ENCODE results near the gene PPP1R14C.
"Not testable (repeated sequence)": the region's sequence is repeated elsewhere in the genome, so short reads cannot be mapped to it uniquely, and the experiment has no call there.

The PPP1R14C gene

DNA sequence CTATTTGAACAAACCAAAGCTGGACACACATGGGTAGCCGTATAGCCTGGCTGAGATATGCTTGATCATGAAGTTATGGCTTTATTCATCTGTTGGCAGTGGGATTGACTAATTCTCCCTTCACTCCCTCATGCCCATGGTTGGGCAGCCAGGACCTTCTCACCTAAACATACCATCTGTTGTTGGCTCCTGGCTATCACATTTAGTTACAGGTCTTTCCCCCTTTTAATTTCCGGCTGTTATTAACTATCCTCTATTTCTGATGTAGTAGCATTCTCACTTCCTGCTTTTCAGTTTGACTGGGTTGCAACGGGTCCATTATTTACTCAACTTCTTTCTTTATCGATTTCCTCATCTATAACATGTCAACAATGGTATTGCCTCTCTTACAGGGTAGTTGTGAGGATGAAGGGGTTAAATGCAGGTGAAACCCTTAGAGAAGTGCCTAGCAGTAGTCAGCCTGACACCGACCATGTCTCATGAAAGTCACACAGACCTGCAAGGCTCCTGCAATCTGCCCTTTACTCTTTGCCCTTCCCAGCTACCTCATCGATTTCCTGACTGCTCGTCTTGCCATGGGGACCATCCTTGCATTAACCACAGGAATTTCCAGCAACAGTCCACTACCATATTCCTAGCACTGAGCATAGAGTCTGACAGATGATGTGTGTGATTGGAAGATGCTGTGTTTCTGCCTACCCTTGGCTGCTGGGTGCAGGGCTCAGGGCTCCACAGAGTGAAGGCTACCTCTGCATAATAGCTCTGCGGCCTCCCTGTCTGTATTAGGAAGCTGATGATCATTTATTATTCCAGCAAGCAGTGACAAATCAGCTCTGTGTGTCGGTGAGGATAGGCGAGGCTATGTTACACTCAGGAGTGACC, 42.2 kb downstream of the PPP1R14C start:
- intact Hi-C loops (cut with DNase I) = no loop called here

DNA sequence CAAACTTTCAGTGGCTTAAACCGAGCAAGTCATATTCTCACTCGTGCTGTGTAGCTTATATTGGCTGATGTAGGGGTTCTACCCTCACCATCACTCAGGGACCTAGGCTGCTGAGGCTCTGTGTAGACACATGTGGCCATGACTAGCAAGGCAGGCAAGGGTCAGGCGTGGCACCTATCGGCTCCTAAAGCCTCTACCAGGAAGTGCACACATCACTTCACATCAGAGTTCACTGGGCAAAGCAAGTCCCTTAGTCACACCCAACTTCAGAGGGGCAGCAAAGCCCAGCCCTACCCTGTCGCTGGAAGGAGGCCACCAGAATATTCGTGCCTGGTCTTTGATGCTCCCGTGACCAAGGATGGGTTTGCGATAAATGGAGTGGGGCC, 42.9 kb downstream of the PPP1R14C start:
- intact Hi-C loops (cut with DNase I) = no loop called here
- no peak for DNase-seq

More for the DNA sequence above, 42.2 kb downstream of the PPP1R14C start:
- DNase-seq = no peak

DNA sequence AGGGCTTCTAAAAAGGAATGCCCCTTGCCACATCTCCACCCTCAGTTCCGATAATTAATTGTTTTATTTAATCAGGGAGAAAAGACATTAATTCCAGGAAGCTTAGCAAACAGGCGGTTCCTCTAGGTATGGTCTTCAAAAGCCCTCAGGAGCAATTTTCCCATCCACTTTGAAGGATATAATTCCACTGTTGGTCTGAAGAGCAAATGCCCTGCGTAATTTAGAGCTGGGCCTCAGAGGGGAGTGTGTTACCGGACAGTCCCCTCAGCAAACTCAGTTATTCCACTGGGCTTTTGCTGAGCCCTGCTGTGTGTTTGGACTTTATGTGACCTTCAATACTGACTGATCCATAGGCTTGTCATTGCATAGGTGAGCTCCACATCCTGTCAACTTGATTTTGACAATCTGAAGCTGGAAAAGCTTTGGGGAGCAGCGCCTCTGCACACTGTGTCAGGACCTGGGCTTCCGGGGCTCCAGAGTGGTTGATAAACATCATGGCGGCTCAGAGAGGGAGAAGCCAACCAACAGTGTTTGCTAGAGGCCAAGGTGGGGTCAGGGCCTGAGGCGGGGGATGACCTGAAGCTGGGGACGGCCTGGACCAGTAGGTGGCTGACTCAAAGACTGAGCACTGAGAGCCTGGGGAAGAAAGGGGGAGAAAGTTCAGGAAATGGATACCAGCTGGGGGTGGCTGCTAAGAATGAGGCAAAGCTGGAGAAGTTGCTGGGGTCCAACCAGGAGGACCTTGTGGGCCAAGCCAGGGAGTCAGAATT, 43.5 kb downstream of the PPP1R14C start:
- intact Hi-C loops (cut with DNase I) = no loop called here
- no peak for DNase-seq

DNA sequence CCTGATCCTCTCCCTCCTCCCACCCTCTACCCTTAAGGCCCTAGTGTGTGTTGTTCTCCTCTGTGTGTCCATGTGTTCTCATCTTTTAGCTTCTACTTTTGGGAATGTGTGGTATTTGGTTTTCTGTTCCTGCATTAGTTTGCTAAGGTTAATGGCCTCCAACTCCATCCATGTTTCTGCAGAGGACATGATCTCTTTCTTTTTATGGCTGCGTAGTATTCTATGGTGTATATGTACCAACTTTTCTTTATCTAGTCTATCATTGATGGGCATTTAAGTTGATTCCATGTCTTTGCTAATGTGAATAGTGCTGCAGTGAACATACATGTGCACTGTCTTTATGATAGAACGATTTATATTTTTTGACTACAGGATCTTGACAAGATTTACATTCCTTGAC, 44.6 kb downstream of the PPP1R14C start:
- intact Hi-C loops (cut with DNase I) = not testable (repeated sequence)

DNA sequence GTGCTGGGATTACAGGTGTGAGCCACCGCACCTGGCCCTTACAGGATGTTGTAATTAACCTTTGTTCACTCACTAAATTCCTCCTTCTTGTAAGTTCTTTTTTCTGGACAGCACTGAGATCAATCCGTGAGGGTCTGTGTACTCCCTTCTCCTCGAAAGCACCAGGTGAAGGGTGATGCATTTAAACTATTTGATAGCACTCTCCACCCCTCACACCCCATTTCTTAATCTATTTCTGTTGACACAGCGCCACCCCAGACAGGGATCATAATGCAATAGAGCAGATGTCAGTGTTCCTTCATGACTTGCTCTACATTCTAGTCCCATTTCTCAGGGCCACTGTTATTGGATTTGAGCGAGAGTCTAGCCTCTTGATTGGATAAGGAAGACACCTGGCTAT, 46.3 kb downstream of the PPP1R14C start:
- no peak for DNase-seq

More for the DNA sequence above, 44.6 kb downstream of the PPP1R14C start:
- DNase-seq = not testable (repeated sequence)

DNA sequence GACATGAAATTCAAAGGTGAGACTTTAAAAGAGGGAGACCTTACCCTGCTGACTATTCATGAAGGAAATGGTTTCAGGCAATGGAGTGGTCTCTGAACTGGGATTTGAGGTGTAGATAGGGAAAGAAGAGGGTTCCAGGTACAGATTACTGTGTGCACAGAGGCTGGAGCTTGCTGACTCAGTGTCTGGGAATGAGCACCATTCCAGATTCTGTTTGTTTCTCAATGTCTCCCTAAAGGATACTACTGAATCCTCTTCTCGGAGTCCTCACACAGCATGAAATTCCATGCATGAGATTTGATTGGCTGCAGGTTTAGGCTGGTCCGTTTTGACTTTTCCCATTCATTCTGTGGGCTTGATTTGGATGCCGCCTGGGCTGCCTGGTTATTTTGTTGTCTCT, 49.0 kb downstream of the PPP1R14C start:
- no peak for DNase-seq
- intact Hi-C loops (cut with DNase I) = no loop called here

More for the DNA sequence above, 46.3 kb downstream of the PPP1R14C start:
- intact Hi-C loops (cut with DNase I) = no loop called here

DNA sequence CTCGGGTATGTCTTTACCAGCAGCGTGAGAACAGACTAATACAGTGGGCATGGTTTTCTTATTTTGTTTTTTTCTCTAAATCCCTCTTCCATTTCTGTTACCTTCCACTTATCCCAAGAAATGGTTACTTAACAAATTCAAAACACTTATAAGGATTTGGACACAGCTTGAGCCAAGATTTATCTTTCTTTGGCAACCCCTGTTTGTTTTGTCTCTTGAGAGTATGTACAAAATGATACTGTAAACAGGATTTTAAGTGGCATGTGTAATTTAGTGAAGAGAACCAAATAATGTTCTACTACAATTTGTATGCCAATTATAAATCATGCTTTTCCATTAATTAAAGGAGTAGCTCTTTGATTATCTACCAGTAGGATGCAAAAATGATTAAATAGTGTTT, 51.4 kb downstream of the PPP1R14C start:
- intact Hi-C loops (cut with DNase I) = no loop called here
- DNase-seq = no peak

DNA sequence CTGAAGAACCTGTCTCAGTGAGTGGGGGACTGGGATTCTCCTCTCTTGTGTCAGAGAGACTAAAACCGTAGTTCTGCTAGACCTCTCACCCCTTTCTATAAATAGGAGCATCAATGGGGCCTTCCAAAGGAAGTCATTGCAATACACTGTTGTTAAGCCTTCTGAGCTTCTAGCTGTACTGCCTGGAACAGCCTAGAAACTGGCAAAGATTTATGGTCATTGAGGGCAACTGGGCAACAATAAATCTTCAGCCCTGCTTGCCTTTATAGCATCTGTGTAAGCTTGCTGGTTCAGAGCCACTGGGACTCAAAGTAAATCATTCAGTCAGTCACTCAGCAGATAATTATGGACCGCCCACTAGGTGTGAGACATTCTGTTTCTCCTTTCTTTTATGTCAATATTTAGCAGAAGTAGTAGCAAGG, 53.2 kb downstream of the PPP1R14C start:
- DNase-seq = no peak
- intact Hi-C loops (cut with DNase I) = no loop called here

DNA sequence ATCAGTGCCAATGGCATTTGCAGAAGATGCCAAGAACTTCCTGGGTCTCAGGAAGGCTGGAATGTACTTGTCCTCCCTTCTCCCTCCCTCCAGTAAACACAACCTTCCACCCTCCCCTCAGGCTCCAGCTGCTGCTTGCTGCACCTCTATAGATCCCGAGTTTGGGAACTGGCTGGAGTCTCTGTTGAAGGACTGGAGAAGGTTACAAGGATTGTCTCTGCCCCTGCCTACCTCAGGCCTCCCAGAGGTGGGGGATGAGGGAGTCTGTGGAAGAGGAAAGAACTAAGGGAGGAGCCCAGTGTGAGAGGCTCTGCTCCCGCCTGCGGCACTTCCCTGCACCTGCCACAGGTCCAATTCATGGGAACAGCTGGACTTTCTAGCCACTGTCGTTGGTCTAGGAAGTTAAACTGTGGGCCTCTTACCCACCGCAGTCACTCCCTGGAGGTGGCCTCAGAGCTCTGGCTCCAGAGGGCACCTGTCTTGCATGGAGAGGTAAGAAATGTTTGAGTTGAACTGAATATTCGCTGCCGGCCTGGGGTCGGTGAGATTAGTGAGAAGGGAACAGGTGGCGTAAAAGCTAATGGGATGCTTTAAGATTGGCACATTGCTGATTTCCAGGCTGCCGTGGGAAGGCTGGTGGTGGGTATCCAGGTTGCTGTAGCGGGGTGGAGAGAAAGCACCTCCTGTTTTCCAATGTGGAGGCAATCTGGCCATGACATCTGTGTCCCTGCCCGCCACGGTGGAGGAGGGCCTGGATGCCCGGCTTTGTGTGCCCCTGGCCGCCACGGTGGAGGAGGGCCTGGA, 54.3 kb downstream of the PPP1R14C start:
- intact Hi-C loops (cut with DNase I) = no loop called here
- no peak for DNase-seq

DNA sequence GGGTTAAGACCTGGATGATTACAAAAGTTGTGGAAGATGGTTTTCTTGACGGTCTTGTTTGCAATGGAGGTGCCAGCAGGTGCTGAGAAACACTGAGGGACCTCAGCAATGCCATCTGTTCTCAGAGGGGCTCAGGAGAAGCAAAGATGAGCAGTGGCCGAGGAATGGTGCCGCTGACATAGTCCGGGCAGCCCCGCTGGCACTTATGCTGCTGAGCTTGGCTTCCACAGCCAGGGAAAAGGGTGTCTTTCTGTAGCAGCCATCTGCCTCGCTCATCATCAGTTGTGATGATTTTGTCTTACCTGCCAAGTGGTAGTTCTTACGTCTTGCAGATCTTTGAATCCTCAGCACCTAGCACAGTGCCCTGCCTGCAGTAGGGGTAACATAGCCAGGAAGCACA, 55.7 kb downstream of the PPP1R14C start:
- intact Hi-C loops (cut with DNase I) = no loop called here
- DNase-seq = no peak

DNA sequence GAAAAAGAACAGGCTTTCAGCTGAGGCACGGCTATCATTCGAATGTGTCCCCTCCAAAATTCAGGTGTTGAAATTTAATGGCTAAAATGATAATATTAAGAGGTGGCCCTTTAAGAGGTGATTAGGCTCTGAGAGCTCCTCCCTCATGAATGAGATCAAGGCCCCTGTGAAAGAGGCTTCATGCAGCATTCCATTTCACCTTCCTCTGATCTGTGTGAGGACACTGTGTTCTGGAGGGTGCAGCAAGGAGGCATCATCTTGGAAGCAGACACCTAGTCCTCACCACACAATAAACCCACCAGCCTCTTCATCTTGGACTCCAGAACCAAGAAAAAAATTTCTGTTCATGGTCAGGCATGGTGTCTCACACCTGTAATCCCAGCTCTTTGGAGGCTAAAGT, 56.4 kb downstream of the PPP1R14C start:
- intact Hi-C loops (cut with DNase I) = no loop called here
- DNase-seq = no peak

DNA sequence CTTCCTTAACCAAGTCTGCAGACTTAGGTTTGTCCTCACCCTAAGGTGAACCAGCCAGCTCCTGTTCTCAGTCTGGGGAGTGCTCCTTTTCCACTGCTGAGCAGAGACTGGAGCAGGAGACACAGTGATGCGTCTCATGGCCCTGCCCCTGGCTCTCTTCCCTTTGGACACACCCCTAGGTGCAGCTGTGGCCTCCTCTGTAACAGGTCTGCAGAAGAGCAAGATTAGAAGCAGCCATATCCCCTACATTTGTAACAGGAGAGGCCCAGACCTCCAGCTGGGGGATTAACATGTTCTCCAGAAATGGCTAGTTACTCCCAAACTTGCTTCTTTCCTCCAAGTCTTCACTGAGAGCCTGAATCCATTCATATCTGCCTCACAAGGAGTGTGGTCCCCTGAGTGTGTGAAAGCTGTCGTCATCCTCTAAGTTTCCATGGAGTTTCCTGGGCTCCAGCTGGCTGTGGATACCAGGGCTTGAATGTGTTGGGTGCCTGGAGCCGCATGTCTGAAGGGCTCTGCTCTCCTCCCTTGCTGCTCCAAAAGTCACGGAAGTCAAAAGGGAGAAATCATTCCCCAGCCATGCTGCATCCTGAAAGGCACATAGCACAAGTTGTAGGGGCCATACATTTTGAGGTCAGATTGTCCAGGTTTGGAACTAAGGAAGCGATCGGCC, 57.7 kb downstream of the PPP1R14C start:
- intact Hi-C loops (cut with DNase I) = no loop called here
- DNase-seq = peak in 1 of 42 donors; percentile 17

DNA sequence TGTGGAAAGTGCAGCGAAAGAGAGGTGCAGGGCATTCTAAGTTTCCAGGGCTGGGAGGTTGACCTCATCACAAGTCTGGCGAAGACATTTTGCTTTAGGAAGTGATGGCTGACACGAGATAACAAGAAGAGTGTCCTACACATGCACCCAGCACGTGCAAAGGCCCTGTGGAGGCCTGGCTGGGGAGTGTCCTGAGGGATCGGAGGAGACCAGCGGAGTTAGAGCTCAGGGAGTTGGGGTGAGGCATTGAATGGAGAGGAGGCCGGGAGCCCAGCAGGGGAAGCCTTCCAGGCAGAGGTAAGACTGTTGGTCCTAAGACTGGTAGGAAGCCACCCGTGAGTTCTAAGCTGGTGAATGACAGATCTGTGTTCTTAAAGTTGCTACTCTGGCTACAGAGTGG, 58.4 kb downstream of the PPP1R14C start:
- DNase-seq = peak in 1 of 42 donors; percentile 13
- intact Hi-C loops (cut with DNase I) = no loop called here

DNA sequence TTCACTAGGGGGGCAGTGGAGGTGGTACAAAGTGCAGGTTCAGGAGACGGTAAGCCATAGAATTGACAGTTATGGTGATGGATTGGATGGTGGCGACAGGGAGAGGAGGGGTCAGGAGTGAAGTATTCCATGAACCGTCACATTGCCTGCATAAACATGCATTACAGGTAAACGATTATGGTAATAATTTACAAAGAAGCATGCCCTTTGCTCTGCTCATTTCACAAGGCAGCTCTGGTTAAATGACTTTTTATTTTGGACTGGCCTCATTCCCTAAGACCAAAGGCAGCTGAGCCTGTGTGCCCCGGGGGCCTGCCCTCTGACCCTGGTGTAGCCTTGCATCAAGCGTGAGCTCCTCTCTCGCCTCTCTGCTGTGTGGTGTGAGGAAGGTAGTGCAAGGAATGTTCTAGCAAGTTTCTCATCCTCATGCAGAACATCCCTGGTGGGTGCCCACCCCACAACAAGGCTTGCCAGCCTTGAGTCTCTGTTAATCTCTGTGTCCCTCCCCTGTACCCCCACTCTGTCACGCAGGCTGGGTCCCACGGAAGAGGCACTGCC, 59.0 kb downstream of the PPP1R14C start:
- intact Hi-C loops (cut with DNase I) = no loop called here
- no peak for DNase-seq

DNA sequence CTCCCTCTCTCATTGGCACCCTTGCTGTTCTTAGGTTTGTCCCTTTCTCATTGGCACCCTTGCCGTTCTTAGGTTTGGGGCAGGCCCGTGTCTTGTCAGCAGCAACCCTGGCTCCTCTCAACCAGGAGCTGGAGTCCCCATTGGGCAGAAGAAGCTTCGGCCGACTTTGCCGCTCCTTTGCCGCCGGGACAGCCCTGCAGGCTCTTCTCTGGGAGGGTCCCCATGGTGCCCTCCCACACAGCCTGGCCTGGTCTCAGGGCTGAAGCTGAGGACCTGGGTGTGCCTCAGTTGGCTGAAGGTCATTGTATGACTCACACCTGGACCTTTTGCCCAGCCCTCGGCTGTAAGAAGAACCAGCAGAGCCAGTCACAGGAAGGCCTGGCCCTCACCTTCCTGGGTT, 59.6 kb downstream of the PPP1R14C start:
- intact Hi-C loops (cut with DNase I) = no loop called here
- DNase-seq = no peak

DNA sequence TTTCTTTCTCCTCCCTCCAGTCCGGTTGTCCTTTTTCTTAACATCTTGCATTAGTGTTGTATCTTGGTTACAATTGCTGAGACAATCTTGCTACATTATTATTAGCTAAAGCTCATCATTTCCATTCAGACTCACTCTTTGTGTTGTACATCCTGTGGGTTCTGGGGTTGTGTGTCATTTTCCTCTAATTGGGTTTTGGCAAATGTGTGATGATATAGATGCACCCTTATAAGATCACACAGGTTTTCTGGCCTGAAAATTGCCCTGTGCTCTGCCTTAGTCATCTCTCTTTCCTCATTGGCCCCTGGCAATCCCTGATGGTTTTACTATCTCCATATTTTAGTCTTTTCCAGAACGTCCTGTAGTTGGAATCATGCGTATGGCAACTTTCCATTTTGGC, 60.1 kb downstream of the PPP1R14C start:
- DNase-seq = no peak
- intact Hi-C loops (cut with DNase I) = no loop called here

DNA sequence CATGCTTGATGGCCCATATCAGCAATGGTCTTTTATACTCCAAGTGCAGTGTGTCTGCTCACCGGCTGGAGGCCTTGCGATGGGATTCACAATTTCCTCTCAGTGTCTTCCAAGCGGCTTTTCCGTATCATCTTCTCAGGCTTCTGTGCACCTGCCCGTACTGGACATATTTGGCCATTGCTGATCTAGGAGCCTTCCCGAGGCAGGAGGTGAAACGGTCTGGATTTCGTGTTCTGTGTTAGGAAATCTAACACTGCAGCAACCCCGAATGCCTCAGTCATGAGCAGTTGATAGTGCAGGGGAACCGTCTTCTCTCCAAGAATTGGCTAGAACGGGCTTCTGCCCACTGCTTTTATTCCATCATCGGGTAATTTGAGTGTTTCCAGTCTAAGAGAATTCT, 60.5 kb downstream of the PPP1R14C start:
- intact Hi-C loops (cut with DNase I) = no loop called here
- no peak for DNase-seq

DNA sequence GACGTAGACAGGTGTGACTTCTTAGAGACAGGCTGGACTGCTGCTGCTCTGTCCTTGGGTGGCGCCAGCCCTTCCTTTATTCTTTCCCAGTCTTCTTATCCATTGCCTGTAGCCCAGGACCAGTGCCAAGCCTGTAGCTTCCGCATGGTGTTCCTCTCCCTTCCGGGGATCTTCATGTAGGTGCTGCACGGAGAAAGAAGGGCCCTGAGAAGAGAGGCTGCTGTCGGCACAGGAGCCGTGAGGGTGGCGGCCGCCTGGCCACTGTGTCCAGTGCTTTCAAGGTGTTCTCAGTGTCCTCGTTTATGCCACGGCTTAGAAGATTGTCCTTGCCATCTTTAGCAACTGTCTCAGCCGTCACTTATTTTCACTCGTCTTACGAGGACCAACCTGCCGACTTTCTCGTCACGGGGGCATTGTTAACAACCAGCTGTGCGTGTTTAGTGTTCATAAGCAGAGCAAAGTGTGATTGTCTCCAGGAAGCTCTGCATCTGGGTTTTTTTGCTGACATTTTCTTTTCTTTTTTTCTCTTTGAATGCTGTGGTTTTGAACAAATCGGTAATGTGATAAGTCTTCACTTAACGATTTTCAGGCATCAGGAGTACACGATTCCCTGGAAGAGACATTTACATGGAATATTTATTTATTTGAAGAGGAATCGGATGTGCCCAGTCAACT, 61.2 kb downstream of the PPP1R14C start:
- intact Hi-C loops (cut with DNase I) = no loop called here
- no peak for DNase-seq
